ENCODE measurements around the gene ECEL1. TPM values are rescaled to one million over a fixed set of nuclear protein-coding genes. Genes with fewer than 3 reads are reported as not detected.

ECEL1 gene
- total RNA-seq, 1 experiment from 2014 or later = 12.5 TPM

- DNase-seq = no peak
- no peak overlapping the region for H3K4me3 ChIP-seq (ENCODE audit: insufficient read depth, low read depth, low read length)
- no peaks in the 10 kb centered on the region for H3K27me3 ChIP-seq (ENCODE audit: control insufficient read depth, insufficient read depth, low read length)
- no peaks in the 10 kb centered on the region for H3K36me3 ChIP-seq (replicated peaks; ENCODE audit: control insufficient read depth, insufficient read depth, low read length)
These were observed 25.7 kb upstream of the ECEL1 start for GRCh38 chr2:232513353-232513752.

DNA sequence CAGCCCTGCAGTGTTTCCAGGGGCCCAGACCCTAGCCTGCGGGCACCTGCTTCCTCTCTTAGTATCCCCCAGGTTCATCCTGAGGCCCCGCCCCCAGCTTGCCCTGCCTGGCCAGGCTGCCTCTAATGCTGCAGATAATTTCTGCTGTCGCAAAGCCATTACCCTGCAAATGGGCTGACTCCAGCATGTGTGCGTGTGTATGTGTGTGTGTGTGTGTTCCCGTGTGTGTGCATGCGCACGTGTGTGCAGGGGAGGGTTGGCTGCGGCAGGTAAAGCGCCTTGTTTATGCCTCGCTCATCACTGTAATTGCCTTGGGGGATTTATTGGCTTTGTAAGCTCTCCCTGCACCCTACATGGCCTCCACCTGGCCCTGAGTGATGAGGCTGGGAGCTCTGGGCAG, 25.0 kb upstream of the ECEL1 start:
- H3K4me3 ChIP-seq (ENCODE audit: insufficient read depth, low read depth, low read length) = no peak overlapping the region
- H3K27me3 ChIP-seq (ENCODE audit: control insufficient read depth, insufficient read depth, low read length) = no peaks in the 10 kb centered on the region
- no peaks in the 10 kb centered on the region for H3K36me3 ChIP-seq (replicated peaks; ENCODE audit: control insufficient read depth, insufficient read depth, low read length)
- peak; percentile 78 for DNase-seq

GRCh38 chr2:232511336-232511890, 23.8 kb upstream of the ECEL1 start:
- DNase-seq = no peak
- Histone ChIP-seq H3K4me3 (ENCODE audit: insufficient read depth, low read depth, low read length) (no peak overlapping the region), H3K36me3 (replicated peaks; ENCODE audit: control insufficient read depth, insufficient read depth, low read length) (no peaks in the 10 kb centered on the region), H3K27me3 (ENCODE audit: control insufficient read depth, insufficient read depth, low read length) (peaks cover 3% of the 10 kb centered on the region)

GRCh38 chr2:232508251-232508650, 20.6 kb upstream of the ECEL1 start:
- H3K36me3 ChIP-seq (replicated peaks; ENCODE audit: control insufficient read depth, insufficient read depth, low read length) = no peaks in the 10 kb centered on the region
- no peak overlapping the region for H3K4me3 ChIP-seq (ENCODE audit: insufficient read depth, low read depth, low read length)
- DNase-seq = peak; percentile 86
- peaks cover 28% of the 10 kb centered on the region for H3K27me3 ChIP-seq (ENCODE audit: control insufficient read depth, insufficient read depth, low read length)

DNA sequence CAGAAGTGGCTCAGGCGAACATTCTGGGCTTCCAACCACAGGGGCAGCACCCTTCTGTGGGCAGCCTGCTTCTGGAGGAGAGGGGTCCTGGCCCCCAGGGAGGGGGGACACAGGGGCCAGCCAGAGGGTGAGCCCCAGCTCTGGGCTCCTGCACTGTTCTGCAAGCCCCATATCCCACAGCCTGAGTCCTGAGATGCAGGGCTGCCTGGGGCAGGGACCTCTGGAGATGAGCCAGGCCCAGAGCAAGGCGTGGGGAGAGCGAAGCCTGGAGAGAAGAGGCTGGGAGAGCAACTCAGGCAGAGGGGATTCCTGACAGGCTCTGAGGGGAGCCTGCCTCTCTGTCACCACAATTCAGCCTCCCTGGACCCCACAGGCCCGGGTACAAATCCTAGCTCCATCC, 19.1 kb upstream of the ECEL1 start:
- H3K27me3 ChIP-seq (ENCODE audit: control insufficient read depth, insufficient read depth, low read length) = peaks cover 38% of the 10 kb centered on the region
- no peak overlapping the region for H3K4me3 ChIP-seq (ENCODE audit: insufficient read depth, low read depth, low read length)
- no peaks in the 10 kb centered on the region for H3K36me3 ChIP-seq (replicated peaks; ENCODE audit: control insufficient read depth, insufficient read depth, low read length)
- peak; percentile 64 for DNase-seq

GRCh38 chr2:232505856-232506255, 18.2 kb upstream of the ECEL1 start:
- H3K4me3 ChIP-seq (ENCODE audit: insufficient read depth, low read depth, low read length) = no peak overlapping the region
- H3K36me3 ChIP-seq (replicated peaks; ENCODE audit: control insufficient read depth, insufficient read depth, low read length) = no peaks in the 10 kb centered on the region
- DNase-seq = peak; percentile 73
- H3K27me3 ChIP-seq (ENCODE audit: control insufficient read depth, insufficient read depth, low read length) = peaks cover 38% of the 10 kb centered on the region

DNA sequence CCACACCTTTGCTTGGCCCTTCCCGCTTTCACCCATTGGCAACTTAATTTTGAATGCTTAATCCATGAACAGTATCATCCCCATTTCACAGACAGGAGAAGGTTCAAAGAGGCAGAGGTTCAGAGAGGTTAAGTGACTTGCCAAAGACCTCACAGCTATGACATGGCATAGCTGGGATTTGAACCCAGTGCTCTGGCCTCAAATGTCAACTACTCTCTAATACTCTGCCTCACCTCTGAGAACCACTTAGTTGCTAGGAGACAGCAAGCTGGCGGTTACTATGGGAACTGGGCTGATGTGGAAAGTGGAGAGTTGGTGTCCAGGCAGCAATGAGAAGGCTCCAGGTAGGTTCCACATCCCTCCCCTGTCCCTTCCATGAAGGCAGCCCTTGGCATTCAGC, 16.8 kb upstream of the ECEL1 start:
- peaks cover 40% of the 10 kb centered on the region for H3K27me3 ChIP-seq (ENCODE audit: control insufficient read depth, insufficient read depth, low read length)
- peak; percentile 70 for DNase-seq
- no peaks in the 10 kb centered on the region for H3K36me3 ChIP-seq (replicated peaks; ENCODE audit: control insufficient read depth, insufficient read depth, low read length)
- no peak overlapping the region for H3K4me3 ChIP-seq (ENCODE audit: insufficient read depth, low read depth, low read length)

- Histone ChIP-seq H3K27me3 (ENCODE audit: control insufficient read depth, insufficient read depth, low read length) (peaks cover 40% of the 10 kb centered on the region), H3K4me3 (ENCODE audit: insufficient read depth, low read depth, low read length) (peak overlapping the region; percentile 71), H3K36me3 (replicated peaks; ENCODE audit: control insufficient read depth, insufficient read depth, low read length) (no peaks in the 10 kb centered on the region)
- no peak for DNase-seq
These were observed 16.2 kb upstream of the ECEL1 start for GRCh38 chr2:232503809-232504323.

GRCh38 chr2:232502911-232503808, 15.5 kb upstream of the ECEL1 start:
- DNase-seq = peak; percentile 93
- Histone ChIP-seq H3K4me3 (ENCODE audit: insufficient read depth, low read depth, low read length) (peak overlapping the region; percentile 71), H3K27me3 (ENCODE audit: control insufficient read depth, insufficient read depth, low read length) (peaks cover 40% of the 10 kb centered on the region), H3K36me3 (replicated peaks; ENCODE audit: control insufficient read depth, insufficient read depth, low read length) (no peaks in the 10 kb centered on the region)

DNA sequence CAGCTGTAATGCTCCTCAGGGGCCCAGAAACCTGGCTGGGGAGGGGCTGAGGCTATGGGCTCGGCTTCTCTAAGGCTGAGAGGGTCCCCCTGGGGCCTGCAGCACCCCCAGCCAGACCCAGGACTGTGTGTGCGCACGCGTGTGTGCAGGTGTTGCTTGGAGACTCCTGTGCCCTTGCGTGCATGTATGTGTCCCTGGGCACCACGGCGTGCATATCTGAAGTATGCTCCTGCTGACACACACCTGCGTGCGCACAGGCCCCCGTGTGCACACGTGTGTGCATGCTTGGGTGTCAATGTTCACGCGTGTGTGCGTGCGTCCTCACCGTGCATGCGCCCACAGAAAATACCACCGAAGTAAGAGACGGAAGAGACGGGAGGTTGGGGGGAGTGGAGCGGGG, 14.9 kb upstream of the ECEL1 start:
- Histone ChIP-seq H3K4me3 (ENCODE audit: insufficient read depth, low read depth, low read length) (peak overlapping the region; percentile 71), H3K27me3 (ENCODE audit: control insufficient read depth, insufficient read depth, low read length) (peaks cover 40% of the 10 kb centered on the region)
- peak; percentile 82 for DNase-seq

GRCh38 chr2:232501794-232502390, 14.3 kb upstream of the ECEL1 start:
- peak overlapping the region; percentile 71; the same call in 1 of the 2 replicates for H3K4me3 ChIP-seq (ENCODE audit: insufficient read depth, low read depth, low read length)
- no peaks in the 10 kb centered on the region for H3K36me3 ChIP-seq (replicated peaks; ENCODE audit: control insufficient read depth, insufficient read depth, low read length)
- H3K27me3 ChIP-seq (ENCODE audit: control insufficient read depth, insufficient read depth, low read length) = peaks cover 39% of the 10 kb centered on the region
- DNase-seq = peak; percentile 84

More for the DNA sequence above, 14.9 kb upstream of the ECEL1 start:
- H3K36me3 ChIP-seq (replicated peaks; ENCODE audit: control insufficient read depth, insufficient read depth, low read length) = no peaks in the 10 kb centered on the region

GRCh38 chr2:232501331-232501771, 13.7 kb upstream of the ECEL1 start:
- peaks cover 36% of the 10 kb centered on the region for H3K27me3 ChIP-seq (ENCODE audit: control insufficient read depth, insufficient read depth, low read length)
- peak; percentile 65 for DNase-seq

GRCh38 chr2:232498452-232498851, 10.8 kb upstream of the ECEL1 start:
- peaks cover 14% of the 10 kb centered on the region for H3K27me3 ChIP-seq (ENCODE audit: control insufficient read depth, insufficient read depth, low read length)
- DNase-seq = no peak

More at GRCh38 chr2:232501331-232501771, 13.7 kb upstream of the ECEL1 start:
- Histone ChIP-seq H3K36me3 (replicated peaks; ENCODE audit: control insufficient read depth, insufficient read depth, low read length) (no peaks in the 10 kb centered on the region), H3K4me3 (ENCODE audit: insufficient read depth, low read depth, low read length) (no peak overlapping the region)

DNA sequence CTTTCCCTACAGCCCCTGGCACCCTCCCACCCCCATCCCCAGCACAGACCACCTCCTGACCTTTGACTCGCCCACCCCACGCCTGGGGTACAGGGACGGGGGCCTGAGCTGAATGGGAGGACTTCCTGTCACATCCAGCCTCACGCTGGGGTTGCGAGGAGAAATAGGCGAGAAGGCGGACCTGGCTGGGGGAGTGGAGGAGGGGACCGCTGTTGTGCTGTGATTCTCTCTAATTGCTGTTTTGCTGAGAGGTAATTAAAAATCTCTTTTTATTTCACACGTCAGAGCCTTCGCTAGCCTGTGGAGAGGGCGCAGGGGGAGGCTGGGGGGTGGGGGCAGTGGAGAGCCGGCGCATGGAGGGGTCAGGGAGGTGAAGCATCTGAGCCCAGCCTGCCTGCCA, 9.7 kb upstream of the ECEL1 start:
- peak; percentile 72 for DNase-seq
- Histone ChIP-seq H3K36me3 (replicated peaks; ENCODE audit: control insufficient read depth, insufficient read depth, low read length) (no peaks in the 10 kb centered on the region), H3K27me3 (ENCODE audit: control insufficient read depth, insufficient read depth, low read length) (peaks cover 4% of the 10 kb centered on the region), H3K4me3 (ENCODE audit: insufficient read depth, low read depth, low read length) (no peak overlapping the region)

More at GRCh38 chr2:232498452-232498851, 10.8 kb upstream of the ECEL1 start:
- Histone ChIP-seq H3K36me3 (replicated peaks; ENCODE audit: control insufficient read depth, insufficient read depth, low read length) (no peaks in the 10 kb centered on the region), H3K4me3 (ENCODE audit: insufficient read depth, low read depth, low read length) (no peak overlapping the region)

Measured in H7 (cell line).